Suprapubic skin (tissue), 4 donors: ENCODE measurements around the gene RNF138. TPM values are rescaled to one million over a fixed set of nuclear protein-coding genes. Genes with fewer than 3 reads are reported as not detected.

Experiments used
- DNase-seq, 2 donors: peaks; one replicate each; pipeline ENCODE4 v3.0.0-alpha.2; 2019; ENCODE audit warnings: low spot score in 2 of 2
- H3K27ac ChIP-seq: fragments of 200-600 bp; sonication (generic); one replicate; pipeline ENCODE4 v1.5.1; 2019
- H3K27me3 ChIP-seq: fragments of 200-600 bp; sonication (generic); one replicate; pipeline ENCODE4 v1.5.1; 2019
- H3K36me3 ChIP-seq: fragments of 200-600 bp; sonication (generic); one replicate; pipeline ENCODE4 v1.5.1; 2019
- H3K4me1 ChIP-seq: fragments of 200-600 bp; sonication (generic); one replicate; pipeline ENCODE4 v1.5.1; 2019
- H3K4me3 ChIP-seq: fragments of 200-600 bp; sonication (generic); one replicate; pipeline ENCODE4 v1.5.1; 2019; ENCODE audit warnings: mild to moderate bottlenecking
- H3K9me3 ChIP-seq: fragments of 200-600 bp; sonication (generic); one replicate; pipeline ENCODE4 v1.5.1; 2019
- EP300 ChIP-seq: sonication (generic); formaldehyde crosslinking; IDR thresholded peaks from one replicate; pipeline ENCODE4 v1.6.1; 2017; ENCODE audit warnings: antibody characterized with exemption
- POLR2A ChIP-seq, 2 donors: fragments of 450-650 bp; IDR thresholded peaks; one replicate each; pipeline ENCODE4 v1.6.1; 2017; ENCODE audit warnings: antibody characterized with exemption in 2 of 2, mild to moderate bottlenecking in 2 of 2, moderate library complexity in 2 of 2
- POLR2AphosphoS5 ChIP-seq, 3 donors: sonication (generic); formaldehyde crosslinking; IDR thresholded peaks; one replicate each; pipeline ENCODE4 v1.6.1; 2017; ENCODE audit warnings: antibody characterized with exemption in 3 of 3
- WGBS: methylation state at CpG from one replicate; pipeline ENCODE4 v1.1.5; 2018; 5-methylcytosine and 5-hydroxymethylcytosine counted together
- total RNA-seq, 4 donors: library from RNA; depleted of rRNA; stranded (reverse); fragments of >200 nt; gene quantifications; one replicate each; pipeline ENCODE4 v1.1.0, GENCODE V29; 2016
- TF ChIP-seq, protein P1 (sequence below), 2 donors: fragments of 200-600 bp in 1 of 2; fragments of 450-650 bp in 1 of 2; sonication (generic) in 1 of 2; IDR thresholded peaks; one replicate each; pipeline ENCODE4 v1.5.1; 2016 to 2019; ENCODE audit warnings: antibody characterized with exemption in 2 of 2, mild to moderate bottlenecking in 1 of 2, moderate library complexity in 1 of 2

RNF138 gene
- total RNA-seq, 4 donors from 2014 or later = 14.4 to 28.6 (median 19.5) TPM

DNA sequence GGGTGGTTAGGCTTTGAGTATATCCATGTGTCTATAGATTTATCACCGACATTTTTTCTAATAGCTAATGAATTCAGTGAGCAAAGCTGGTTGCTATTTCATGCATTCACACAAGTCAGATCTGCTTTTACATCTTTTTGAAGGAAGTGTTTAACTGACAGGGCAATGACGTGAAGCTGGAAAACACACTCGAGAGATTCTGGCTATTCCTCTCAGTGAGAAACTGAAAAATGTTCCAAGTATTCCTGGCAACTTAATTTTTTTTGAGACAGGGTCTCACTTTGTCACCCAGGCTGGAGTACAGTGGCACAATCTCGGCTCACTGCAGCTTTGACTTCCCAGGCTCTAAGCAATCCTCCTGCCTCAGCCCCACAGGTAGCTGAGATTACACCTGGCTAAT lies 21.2 kb downstream of the RNF138 start:
- TF ChIP-seq EP300 (no peak), POLR2AphosphoS5 (IDR thresholded peaks at IDR 0.05) (no peak), POLR2A (IDR thresholded peaks at IDR 0.05) (no peak)
- TF ChIP-seq, protein P1, sequence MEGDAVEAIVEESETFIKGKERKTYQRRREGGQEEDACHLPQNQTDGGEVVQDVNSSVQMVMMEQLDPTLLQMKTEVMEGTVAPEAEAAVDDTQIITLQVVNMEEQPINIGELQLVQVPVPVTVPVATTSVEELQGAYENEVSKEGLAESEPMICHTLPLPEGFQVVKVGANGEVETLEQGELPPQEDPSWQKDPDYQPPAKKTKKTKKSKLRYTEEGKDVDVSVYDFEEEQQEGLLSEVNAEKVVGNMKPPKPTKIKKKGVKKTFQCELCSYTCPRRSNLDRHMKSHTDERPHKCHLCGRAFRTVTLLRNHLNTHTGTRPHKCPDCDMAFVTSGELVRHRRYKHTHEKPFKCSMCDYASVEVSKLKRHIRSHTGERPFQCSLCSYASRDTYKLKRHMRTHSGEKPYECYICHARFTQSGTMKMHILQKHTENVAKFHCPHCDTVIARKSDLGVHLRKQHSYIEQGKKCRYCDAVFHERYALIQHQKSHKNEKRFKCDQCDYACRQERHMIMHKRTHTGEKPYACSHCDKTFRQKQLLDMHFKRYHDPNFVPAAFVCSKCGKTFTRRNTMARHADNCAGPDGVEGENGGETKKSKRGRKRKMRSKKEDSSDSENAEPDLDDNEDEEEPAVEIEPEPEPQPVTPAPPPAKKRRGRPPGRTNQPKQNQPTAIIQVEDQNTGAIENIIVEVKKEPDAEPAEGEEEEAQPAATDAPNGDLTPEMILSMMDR (IDR thresholded peaks at IDR 0.05) = no peak

DNA sequence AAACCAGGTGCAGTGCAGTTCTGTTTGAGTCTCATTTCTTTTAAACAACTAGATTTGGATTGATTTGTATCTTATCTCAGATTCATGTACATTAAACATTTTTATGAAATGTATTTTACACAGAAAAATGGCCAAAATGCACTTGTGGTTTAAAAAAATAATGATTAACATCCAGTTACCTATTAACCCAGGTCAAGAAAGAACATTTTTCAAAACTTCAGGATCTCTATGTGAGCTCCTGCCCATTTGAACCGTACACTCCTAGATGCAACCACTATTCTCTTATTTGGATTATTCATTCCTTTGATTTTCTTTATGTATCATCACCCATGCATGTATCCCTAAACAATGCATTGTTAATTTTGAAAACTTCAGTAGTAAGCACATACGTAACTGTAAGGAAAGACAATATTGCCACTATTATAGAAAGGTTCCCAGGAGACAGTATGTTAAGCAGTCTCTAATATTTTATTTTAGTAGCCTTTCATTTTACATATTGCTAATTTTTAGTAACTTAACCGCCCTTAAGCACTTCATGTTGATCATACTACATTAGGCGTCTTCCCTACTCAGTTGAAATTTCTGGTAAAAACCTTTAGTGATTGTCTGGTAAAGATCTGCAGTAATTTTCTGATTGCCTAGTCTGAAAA lies 22.7 kb downstream of the RNF138 start:
- no peak for TF ChIP-seq POLR2A (IDR thresholded peaks at IDR 0.05)
- TF ChIP-seq, protein P1 (IDR thresholded peaks at IDR 0.05) = no peak
- no peak for TF ChIP-seq POLR2AphosphoS5 (IDR thresholded peaks at IDR 0.05)
- no peak for DNase-seq
- no peaks in the 10 kb centered on the region for H3K9me3 ChIP-seq
- H3K4me3 ChIP-seq = no peak overlapping the region
- H3K27me3 ChIP-seq = no peaks in the 10 kb centered on the region
- H3K36me3 ChIP-seq = peaks cover 43% of the 10 kb centered on the region
- WGBS = 90% methylated on average over 4 of the region's 4 CpGs
- H3K4me1 ChIP-seq = no peaks in the 10 kb centered on the region
- H3K27ac ChIP-seq = no peak overlapping the region

More for the DNA sequence above, 21.2 kb downstream of the RNF138 start:
- Histone ChIP-seq H3K27me3 (no peaks in the 10 kb centered on the region), H3K4me1 (no peaks in the 10 kb centered on the region), H3K4me3 (no peak overlapping the region), H3K36me3 (peaks cover 29% of the 10 kb centered on the region), H3K27ac (no peak overlapping the region), H3K9me3 (no peaks in the 10 kb centered on the region)
- DNase-seq = no peak
- WGBS = 85% methylated on average over 4 of the region's 4 CpGs

DNA sequence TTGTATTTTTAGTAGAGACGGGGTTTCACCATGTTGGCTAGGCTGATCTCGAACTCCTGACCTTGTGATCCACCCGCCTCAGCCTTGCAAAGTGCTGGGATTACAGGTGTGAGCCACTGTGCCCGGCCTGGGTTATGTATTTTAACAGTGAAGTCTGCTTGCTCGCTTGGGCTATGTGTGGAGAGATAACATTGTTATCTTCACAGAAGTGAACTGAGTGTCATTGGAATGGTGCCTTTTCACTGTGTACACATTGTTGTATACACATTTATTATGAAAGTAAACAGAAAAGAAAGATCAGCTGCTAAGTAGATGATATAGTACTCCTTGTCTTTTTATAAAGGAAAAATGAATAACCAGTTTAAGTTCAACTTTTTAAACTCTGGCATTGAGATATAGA lies 30.4 kb downstream of the RNF138 start:
- TF ChIP-seq, protein P1 (IDR thresholded peaks at IDR 0.05) = no peak
- no peak for TF ChIP-seq EP300
- TF ChIP-seq POLR2AphosphoS5 (IDR thresholded peaks at IDR 0.05) = no peak
- no peak for TF ChIP-seq POLR2A (IDR thresholded peaks at IDR 0.05)
- 94% methylated on average over 5 of the region's 5 CpGs for whole genome bisulfite sequencing
- DNase-seq = no peak
- Histone ChIP-seq H3K9me3 (no peaks in the 10 kb centered on the region), H3K36me3 (peaks cover 57% of the 10 kb centered on the region), H3K4me3 (no peak overlapping the region), H3K4me1 (no peaks in the 10 kb centered on the region), H3K27me3 (no peaks in the 10 kb centered on the region), H3K27ac (no peak overlapping the region)

DNA sequence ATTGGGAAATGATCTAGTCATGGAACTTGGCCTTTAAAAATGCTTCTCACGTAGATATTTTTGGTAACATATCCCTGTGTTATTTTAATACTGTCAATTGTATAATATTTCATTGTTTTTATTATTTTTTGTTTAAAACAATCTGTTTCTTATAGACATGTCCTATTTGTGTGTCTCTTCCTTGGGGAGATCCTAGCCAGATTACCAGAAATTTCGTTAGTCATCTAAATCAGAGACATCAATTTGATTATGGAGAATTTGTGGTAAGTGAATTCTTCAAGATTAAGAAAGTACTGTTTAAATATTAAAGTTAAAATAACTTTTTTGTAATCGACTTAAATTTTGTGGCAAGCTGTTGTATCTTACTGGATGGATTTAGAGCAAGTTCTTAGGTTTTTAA lies 34.9 kb downstream of the RNF138 start:
- Histone ChIP-seq H3K4me3 (no peak overlapping the region), H3K27me3 (no peaks in the 10 kb centered on the region), H3K4me1 (no peaks in the 10 kb centered on the region), H3K9me3 (no peaks in the 10 kb centered on the region), H3K27ac (no peak overlapping the region), H3K36me3 (peaks cover 59% of the 10 kb centered on the region)
- no peak for DNase-seq
- WGBS = 89% methylated on average over 3 of the region's 3 CpGs
- TF ChIP-seq POLR2A (IDR thresholded peaks at IDR 0.05) = no peak
- TF ChIP-seq POLR2AphosphoS5 (IDR thresholded peaks at IDR 0.05) = no peak
- TF ChIP-seq, protein P1 (IDR thresholded peaks at IDR 0.05) = no peak
- TF ChIP-seq EP300 = no peak

DNA sequence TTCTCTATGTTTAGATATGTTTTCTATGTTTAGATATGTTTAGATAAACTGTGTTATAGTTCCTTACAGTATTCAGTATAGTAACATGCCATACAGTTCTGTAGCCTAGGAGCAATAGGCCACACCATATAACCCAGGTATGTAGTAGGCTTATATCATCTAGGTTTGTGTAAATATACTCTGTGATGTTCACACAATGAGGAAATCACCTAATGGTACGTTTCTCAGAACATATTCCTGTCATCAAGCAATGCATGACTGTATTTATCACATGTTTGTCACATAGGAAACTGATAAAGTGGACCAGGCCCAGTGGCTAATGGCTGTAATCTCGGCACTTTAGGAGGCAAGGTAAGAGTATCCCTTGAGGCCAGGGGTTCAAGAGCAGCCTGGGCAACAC lies 44.0 kb downstream of the RNF138 start:
- no peak overlapping the region for H3K4me3 ChIP-seq
- TF ChIP-seq POLR2A (IDR thresholded peaks at IDR 0.05) (no peak), EP300 (no peak), POLR2AphosphoS5 (IDR thresholded peaks at IDR 0.05) (no peak)
- TF ChIP-seq, protein P1 (IDR thresholded peaks at IDR 0.05) = no peak
- H3K27me3 ChIP-seq = no peaks in the 10 kb centered on the region
- H3K4me1 ChIP-seq = no peaks in the 10 kb centered on the region
- no peak for DNase-seq
- H3K9me3 ChIP-seq = no peaks in the 10 kb centered on the region
- 95% methylated on average over 2 of the region's 2 CpGs for WGBS
- H3K36me3 ChIP-seq = peaks cover 16% of the 10 kb centered on the region
- H3K27ac ChIP-seq = no peak overlapping the region
